Measurements from ENCODE around the gene CWF19L1. TPM values are rescaled to one million over a fixed set of nuclear protein-coding genes. Genes with fewer than 3 reads are reported as not detected.

CWF19L1 gene
- total RNA-seq, 1 donor from 2014 or later: 29.4 TPM

Small RNA genes lying within 50 kb of the gene (small RNA-seq; reads per million reads assigned to genes)
- gene RNU6-422P (ENCODE audit: low replicate concordance) (not detected), gene SNORA12 (ENCODE audit: low replicate concordance) (46.0 reads per million, percentile 96 among the genes with 10 or more reads in this experiment)

Other genes with a start within 250 kb of the CWF19L1 start
- gene CPN1, start 185.8 kb downstream of the CWF19L1 start, total RNA-seq: not detected
- 35.8 TPM for gene ERLIN1, start 81.6 kb downstream of the CWF19L1 start, total RNA-seq
- 20.5 TPM for gene CHUK, start 38.0 kb downstream of the CWF19L1 start, total RNA-seq
- gene BLOC1S2, start 19.0 kb upstream of the CWF19L1 start, total RNA-seq: 27.9 TPM
- gene PKD2L1, start 62.6 kb upstream of the CWF19L1 start, total RNA-seq: not detected
- 15.7 TPM for gene SCD, start 79.6 kb upstream of the CWF19L1 start, total RNA-seq
- not detected for gene WNT8B, start 195.4 kb upstream of the CWF19L1 start, total RNA-seq

Data from tongue (tissue), 2 donors.